Kidney (tissue), 14 donors: ENCODE results near the gene TMEM9. TPM values are rescaled to one million over a fixed set of nuclear protein-coding genes. Genes with fewer than 3 reads are reported as not detected.

ENCODE experiments used
- DNase-seq, 5 donors: peaks; one replicate each; pipeline ENCODE4 v3.0.0-alpha.2; 2013 to 2020
- FAIRE-seq: peaks from 2 replicates; lab custom pipeline; 2012; peaks lifted over from hg19 to GRCh38; lab: Jason Lieb, UNC
- H3K27ac ChIP-seq, 2 donors: one replicate each; pipeline ENCODE4 v1.7.0; 2013; ENCODE audit warnings: low read depth in 2 of 2, low read length in 2 of 2, inconsistent platforms in 1 of 2
- H3K27me3 ChIP-seq: one replicate; pipeline ENCODE4 v1.7.1; 2013; ENCODE audit warnings: low read length, inconsistent platforms; ENCODE audit not compliant: control insufficient read depth, insufficient read depth
- H3K36me3 ChIP-seq, 3 donors: one replicate each; pipeline versions ENCODE4 v1.7.0 to v1.7.1; 2013; ENCODE audit warnings: low read length in 3 of 3, control low read depth in 1 of 3, inconsistent platforms in 1 of 3; ENCODE audit not compliant: insufficient read depth in 3 of 3, control insufficient read depth in 2 of 3
- H3K4me1 ChIP-seq, 3 donors: one replicate each; pipeline versions ENCODE4 v1.7.0 to v1.7.1; 2013; ENCODE audit warnings: low read length in 3 of 3, inconsistent platforms in 1 of 3, low read depth in 1 of 3; ENCODE audit not compliant: control insufficient read depth in 2 of 3, insufficient read depth in 2 of 3
- H3K4me3 ChIP-seq, 3 donors: one replicate each; pipeline versions ENCODE4 v1.7.0 to v1.8.1; 2013; ENCODE audit warnings: low read length in 3 of 3, control low read depth in 1 of 3, inconsistent platforms in 1 of 3
- H3K9ac ChIP-seq, 3 donors: one replicate each; pipeline versions ENCODE4 v1.7.0 to v1.7.1; 2013; ENCODE audit warnings: low read length in 3 of 3, control low read depth in 1 of 3, inconsistent platforms in 1 of 3
- H3K9me3 ChIP-seq, 3 donors: one replicate each; pipeline versions ENCODE4 v1.7.0 to v1.7.1; 2013; ENCODE audit warnings: low read length in 3 of 3, control low read depth in 1 of 3, inconsistent platforms in 1 of 3; ENCODE audit not compliant: control insufficient read depth in 2 of 3, insufficient read depth in 1 of 3
- intact Hi-C: fragments of 100-400 bp; cut with DNase I; formaldehyde crosslinking; loops from one replicate; pipeline ENCODE4 v1.11.1; 2022
- polyA plus RNA-seq: library from polyadenylated mRNA; stranded (reverse); fragments of 350-450 nt; fragmentation: Illumina TruSeq; extraction: RNeasy Lipid Tissue Mini Kit (QIAGEN cat#74804); gene quantifications from one replicate; pipeline ENCODE4 v1.2.3, GENCODE V29; 2014; ENCODE audit warnings: low read depth, low replicate concordance; ENCODE audit not compliant: insufficient read depth
- total RNA-seq: library from RNA; stranded (reverse); fragmentation: NEBNext Ultra II Directional; extraction: Animal tissue kit (Norgen Biotek cat#: 25700); gene quantifications from one replicate; pipeline ENCODE4 v1.2.1, GENCODE V29; 2021
- TF ChIP-seq, protein P1 (sequence below): IDR thresholded peaks from 3 replicates; pipeline ENCODE4 v1.5.1; 2012; ENCODE audit warnings: mild to moderate bottlenecking, moderate library complexity, borderline replicate concordance; ENCODE audit not compliant: insufficient read depth; ENCODE audit errors: extremely low read depth
- donor health status: control.
- donor health status: control.
- donor health status: control.
- donor health status: control.
- donor health status: control.
- donor health status: DM: yes; HTN: yes; CAD: no.
- donor health status: Normal renal cell carcinoma (clear cell type).

TMEM9 gene
- total and polyA plus RNA-seq, 2 donors from 2014 or later: 81.9 to 166 TPM

DNA sequence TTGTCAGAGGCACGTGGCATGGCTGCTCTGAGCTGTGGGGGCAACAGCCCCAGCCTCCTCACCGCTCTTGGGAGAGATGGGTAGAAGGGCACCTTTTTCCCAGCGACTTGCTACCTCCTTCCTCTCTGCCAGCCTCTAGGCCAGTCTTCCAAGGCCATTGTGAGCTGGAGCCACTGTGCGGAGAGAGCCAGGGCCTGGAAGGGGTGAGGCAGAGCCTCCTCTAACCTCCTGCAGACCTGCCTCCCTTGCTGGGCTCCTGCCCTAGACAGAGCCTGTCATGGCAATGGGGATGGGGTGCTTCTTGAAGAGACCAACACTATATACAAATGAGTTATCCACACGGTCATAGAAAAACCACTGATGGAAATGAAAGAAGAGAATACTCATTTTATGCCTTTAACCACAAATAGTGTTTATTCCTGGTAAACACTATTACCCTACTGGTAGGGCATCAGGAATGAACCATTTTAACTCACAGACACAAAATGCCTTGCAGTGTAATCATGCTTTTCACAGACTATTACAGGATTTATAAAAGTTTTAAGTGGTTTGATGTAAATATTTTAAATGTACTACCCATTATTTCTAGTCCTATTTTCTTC, 31.4 kb upstream of the TMEM9 start:
- Histone ChIP-seq H3K4me3 (no peak overlapping the region), H3K9me3 (no peaks in the 10 kb centered on the region), H3K27me3 (no peaks in the 10 kb centered on the region), H3K9ac (no peak overlapping the region), H3K4me1 (no peaks in the 10 kb centered on the region), H3K36me3 (no peaks in the 10 kb centered on the region), H3K27ac (no peak overlapping the region)
- DNase-seq (peak in 1 of 5 donors; percentile 46), FAIRE-seq (no peak)
- intact Hi-C loops: no loop called here
- TF ChIP-seq, protein P1, sequence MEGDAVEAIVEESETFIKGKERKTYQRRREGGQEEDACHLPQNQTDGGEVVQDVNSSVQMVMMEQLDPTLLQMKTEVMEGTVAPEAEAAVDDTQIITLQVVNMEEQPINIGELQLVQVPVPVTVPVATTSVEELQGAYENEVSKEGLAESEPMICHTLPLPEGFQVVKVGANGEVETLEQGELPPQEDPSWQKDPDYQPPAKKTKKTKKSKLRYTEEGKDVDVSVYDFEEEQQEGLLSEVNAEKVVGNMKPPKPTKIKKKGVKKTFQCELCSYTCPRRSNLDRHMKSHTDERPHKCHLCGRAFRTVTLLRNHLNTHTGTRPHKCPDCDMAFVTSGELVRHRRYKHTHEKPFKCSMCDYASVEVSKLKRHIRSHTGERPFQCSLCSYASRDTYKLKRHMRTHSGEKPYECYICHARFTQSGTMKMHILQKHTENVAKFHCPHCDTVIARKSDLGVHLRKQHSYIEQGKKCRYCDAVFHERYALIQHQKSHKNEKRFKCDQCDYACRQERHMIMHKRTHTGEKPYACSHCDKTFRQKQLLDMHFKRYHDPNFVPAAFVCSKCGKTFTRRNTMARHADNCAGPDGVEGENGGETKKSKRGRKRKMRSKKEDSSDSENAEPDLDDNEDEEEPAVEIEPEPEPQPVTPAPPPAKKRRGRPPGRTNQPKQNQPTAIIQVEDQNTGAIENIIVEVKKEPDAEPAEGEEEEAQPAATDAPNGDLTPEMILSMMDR: no peak

DNA sequence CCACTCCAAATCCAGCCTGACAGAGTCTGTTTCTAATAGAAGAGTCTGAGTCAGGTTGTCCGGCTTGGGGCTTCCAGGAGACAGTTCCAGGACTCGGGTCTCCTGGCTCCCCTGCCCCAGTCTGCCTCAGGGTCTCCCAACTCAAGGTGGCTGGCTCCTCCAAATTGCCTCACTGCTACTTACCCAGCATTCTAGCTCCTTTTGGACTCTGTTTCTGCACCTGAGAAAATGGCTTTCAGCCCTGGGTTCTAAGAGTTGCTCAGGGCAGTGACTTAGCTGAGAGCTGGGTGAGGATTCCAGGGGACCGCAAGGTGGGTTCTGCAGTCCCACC, 30.8 kb upstream of the TMEM9 start:
- Histone ChIP-seq H3K9me3 (no peaks in the 10 kb centered on the region), H3K27ac (no peak overlapping the region), H3K4me1 (no peaks in the 10 kb centered on the region), H3K36me3 (no peaks in the 10 kb centered on the region), H3K4me3 (no peak overlapping the region), H3K9ac (no peak overlapping the region), H3K27me3 (no peaks in the 10 kb centered on the region)
- intact Hi-C loops: no loop called here
- TF ChIP-seq, protein P1: no peak
- peak in 1 of 5 donors; percentile 26 for DNase-seq
- no peak for FAIRE-seq

DNA sequence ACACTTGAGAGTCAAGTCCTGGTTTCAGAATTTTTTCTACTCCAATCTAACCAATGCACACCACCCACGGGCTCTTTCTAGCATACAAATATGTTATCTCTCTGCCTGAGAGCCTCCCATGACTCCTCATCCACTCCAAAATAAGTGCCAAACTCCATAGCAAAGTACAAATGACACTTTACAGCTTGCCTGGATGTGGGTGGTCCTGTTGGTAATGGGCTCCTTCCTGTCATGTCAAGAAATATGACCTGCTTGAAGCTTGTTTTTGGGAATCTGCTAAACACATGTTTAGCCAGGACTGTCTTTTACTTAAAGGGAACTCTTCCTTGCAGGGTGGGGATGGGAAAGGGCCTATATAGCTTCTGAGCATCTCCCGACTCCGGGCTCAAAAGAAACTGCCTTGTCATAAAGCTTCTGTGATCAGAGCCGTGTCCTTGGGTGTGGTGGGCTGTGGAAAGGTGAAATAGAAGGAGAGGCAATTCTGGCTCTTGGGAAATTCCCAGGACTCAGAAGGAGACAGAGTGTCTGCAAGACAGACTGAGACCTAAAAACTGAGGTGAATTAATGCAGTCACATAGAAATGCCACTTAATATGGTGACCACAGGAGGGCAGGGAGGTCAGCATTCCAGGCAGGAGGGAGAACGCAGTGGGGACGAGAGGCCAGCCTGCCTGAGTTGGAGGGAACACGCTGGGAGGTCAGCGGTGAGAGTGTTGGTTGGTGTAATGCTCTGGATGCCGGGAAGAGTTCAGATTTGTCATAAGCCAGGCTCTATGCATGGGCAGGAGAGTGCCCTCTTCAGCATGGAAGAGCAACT, 30.2 kb upstream of the TMEM9 start:
- no peak for FAIRE-seq
- H3K27me3 ChIP-seq: no peaks in the 10 kb centered on the region
- no peaks in the 10 kb centered on the region for H3K4me1 ChIP-seq
- peak; percentile 60 to 80 (median 74) for DNase-seq
- H3K9me3 ChIP-seq: no peaks in the 10 kb centered on the region
- H3K36me3 ChIP-seq: no peaks in the 10 kb centered on the region
- no peak overlapping the region for H3K9ac ChIP-seq
- TF ChIP-seq, protein P1: peak; percentile 58
- no peak overlapping the region for H3K27ac ChIP-seq
- intact Hi-C loops: no loop called here
- H3K4me3 ChIP-seq: no peak overlapping the region
